Smooth muscle cell (in vitro differentiated cells): Measurements from ENCODE around the gene LRFN4. TPM values are rescaled to one million over a fixed set of nuclear protein-coding genes. Genes with fewer than 3 reads are reported as not detected.

ENCODE experiments used
- DNase-seq: peaks from one replicate; lab custom pipeline; 2025; ENCODE audit not compliant: unreplicated experiment; lab: John Stamatoyannopoulos, UW
- H2AFZ ChIP-seq: fragments of 200-600 bp; sonication (generic); 2 replicates; pipeline ENCODE4 v1.6.0; 2016; ENCODE audit warnings: antibody characterized with exemption, low read depth, mild to moderate bottlenecking
- H3F3A ChIP-seq: fragments of 200-600 bp; sonication (generic); 2 replicates; pipeline ENCODE4 v1.6.0; 2017; ENCODE audit warnings: antibody characterized with exemption, low read depth
- H3K27ac ChIP-seq: fragments of 200-600 bp; sonication (generic); 2 replicates; pipeline ENCODE4 v1.5.1; 2016; ENCODE audit warnings: low read depth, mild to moderate bottlenecking
- H3K27me3 ChIP-seq: fragments of 200-600 bp; sonication (generic); 2 replicates; pipeline ENCODE4 v1.6.1; 2016; ENCODE audit warnings: low read depth, mild to moderate bottlenecking
- H3K36me3 ChIP-seq: fragments of 200-600 bp; sonication (generic); 2 replicates; pipeline ENCODE4 v1.5.1; 2016; ENCODE audit warnings: low read depth
- H3K4me1 ChIP-seq: fragments of 200-600 bp; sonication (generic); 2 replicates; pipeline ENCODE4 v1.5.1; 2016; ENCODE audit warnings: low read depth
- H3K4me2 ChIP-seq: fragments of 200-600 bp; sonication (generic); 2 replicates; pipeline ENCODE4 v1.6.0; 2016; ENCODE audit warnings: mild to moderate bottlenecking
- H3K4me3 ChIP-seq: fragments of 200-600 bp; sonication (generic); 2 replicates; pipeline ENCODE4 v1.5.1; 2016; ENCODE audit warnings: mild to moderate bottlenecking
- H3K79me2 ChIP-seq: fragments of 200-600 bp; sonication (generic); 2 replicates; pipeline ENCODE4 v1.6.0; 2016; ENCODE audit warnings: low read depth, mild to moderate bottlenecking
- H3K9ac ChIP-seq: fragments of 200-600 bp; sonication (generic); 2 replicates; pipeline ENCODE4 v1.6.0; 2016; ENCODE audit warnings: low read depth
- H3K9me3 ChIP-seq: fragments of 200-600 bp; sonication (generic); replicated peaks from 2 replicates; pipeline ENCODE4 v1.5.1; 2016; ENCODE audit warnings: low read depth
- H4K20me1 ChIP-seq: fragments of 200-600 bp; sonication (generic); 2 replicates; pipeline ENCODE4 v1.6.0; 2016; ENCODE audit warnings: low read depth
- CTCF ChIP-seq: fragments of 200-600 bp; sonication (generic); IDR thresholded peaks from 2 replicates; pipeline ENCODE4 v1.5.1; 2017; ENCODE audit warnings: borderline replicate concordance, mild to moderate bottlenecking, antibody characterized with exemption; ENCODE audit not compliant: insufficient read depth, poor library complexity, severe bottlenecking
- WGBS: methylation state at CpG from one replicate; pipeline ENCODE4 v1.1.7; 2016; ENCODE audit warnings: low lambda C conversion rate; 5-methylcytosine and 5-hydroxymethylcytosine counted together
- polyA plus RNA-seq: library from polyadenylated mRNA; unstranded; fragments of >200 nt; fragmentation: Nextera tagmentation; extraction: Ambion mirVana; gene quantifications from 2 replicates; pipeline ENCODE4 v1.2.1, GENCODE V29; 2016
- total RNA-seq: library from RNA; depleted of rRNA; stranded (reverse); fragments of >200 nt; gene quantifications from 2 replicates; pipeline ENCODE4 v1.2.3, GENCODE V29; 2014

The LRFN4 gene
- total and polyA plus RNA-seq, 2 experiments from 2014 or later, result 14.7 to 37.6 TPM

GRCh38 chr11:66877588-66878385, 20.9 kb downstream of the LRFN4 start:
- H3K9ac ChIP-seq, result no peak overlapping the region
- H3K36me3 ChIP-seq, result no peaks in the 10 kb centered on the region
- no peaks in the 10 kb centered on the region for H3F3A ChIP-seq
- H3K27ac ChIP-seq, result no peak overlapping the region
- WGBS, result 90% methylated on average over 9 of the region's 9 CpGs
- H4K20me1 ChIP-seq, result peaks cover 17% of the 10 kb centered on the region
- no peak for TF ChIP-seq CTCF
- H2AFZ ChIP-seq, result no peak overlapping the region
- no peaks in the 10 kb centered on the region for H3K79me2 ChIP-seq
- no peak for DNase-seq
- H3K9me3 ChIP-seq, result no peaks in the 10 kb centered on the region
- no peaks in the 10 kb centered on the region for H3K4me1 ChIP-seq
- H3K27me3 ChIP-seq, result no peaks in the 10 kb centered on the region
- H3K4me3 ChIP-seq, result no peak overlapping the region
- no peak overlapping the region for H3K4me2 ChIP-seq

- no peaks in the 10 kb centered on the region for H3K36me3 ChIP-seq
- no peak for DNase-seq
- H3K4me2 ChIP-seq, result no peak overlapping the region
- H4K20me1 ChIP-seq, result peaks cover 17% of the 10 kb centered on the region
- WGBS, result 74% methylated on average over 12 of the region's 12 CpGs
- H3F3A ChIP-seq, result no peaks in the 10 kb centered on the region
- no peaks in the 10 kb centered on the region for H3K79me2 ChIP-seq
- H3K9ac ChIP-seq, result no peak overlapping the region
- peaks cover 3% of the 10 kb centered on the region for H3K4me1 ChIP-seq
- no peaks in the 10 kb centered on the region for H3K27me3 ChIP-seq
- no peak overlapping the region for H3K4me3 ChIP-seq
- no peak overlapping the region for H2AFZ ChIP-seq
- no peaks in the 10 kb centered on the region for H3K9me3 ChIP-seq
- no peak for TF ChIP-seq CTCF
- H3K27ac ChIP-seq, result no peak overlapping the region
Measured at GRCh38 chr11:66878474-66878873, 21.6 kb downstream of the LRFN4 start.

- Histone ChIP-seq H3K9ac (no peak overlapping the region), H3K4me2 (no peak overlapping the region), H4K20me1 (peaks cover 17% of the 10 kb centered on the region), H3K4me3 (no peak overlapping the region), H3K27ac (no peak overlapping the region), H3F3A (no peaks in the 10 kb centered on the region), H3K9me3 (no peaks in the 10 kb centered on the region), H3K79me2 (no peaks in the 10 kb centered on the region), H3K36me3 (no peaks in the 10 kb centered on the region), H3K27me3 (no peaks in the 10 kb centered on the region), H3K4me1 (peaks cover 6% of the 10 kb centered on the region), H2AFZ (no peak overlapping the region)
- TF ChIP-seq CTCF, result no peak
- 96% methylated on average over 7 of the region's 7 CpGs for WGBS
- DNase-seq, result no peak
Measured at GRCh38 chr11:66879000-66879399, 22.1 kb downstream of the LRFN4 start.

- H3K9ac ChIP-seq, result no peak overlapping the region
- no peaks in the 10 kb centered on the region for H3K36me3 ChIP-seq
- H4K20me1 ChIP-seq, result peaks cover 17% of the 10 kb centered on the region
- no peaks in the 10 kb centered on the region for H3F3A ChIP-seq
- H3K4me1 ChIP-seq, result peaks cover 6% of the 10 kb centered on the region
- WGBS, result 95% methylated on average over 9 of the region's 9 CpGs
- H2AFZ ChIP-seq, result no peak overlapping the region
- DNase-seq, result no peak
- no peak overlapping the region for H3K4me2 ChIP-seq
- TF ChIP-seq CTCF, result no peak
- no peaks in the 10 kb centered on the region for H3K9me3 ChIP-seq
- no peak overlapping the region for H3K27ac ChIP-seq
- H3K79me2 ChIP-seq, result no peaks in the 10 kb centered on the region
- H3K4me3 ChIP-seq, result no peak overlapping the region
- no peaks in the 10 kb centered on the region for H3K27me3 ChIP-seq
Measured at GRCh38 chr11:66879583-66879982, 22.7 kb downstream of the LRFN4 start.
